Panc1 (cell line): ENCODE measurements around the gene IL1RAP.

Source experiments
- CTCF ChIP-seq: fragments of 450-650 bp; IDR thresholded peaks from 2 replicates; pipeline ENCODE4 v1.5.1; 2017; ENCODE audit warnings: mild to moderate bottlenecking
- POLR2AphosphoS5 ChIP-seq: IDR thresholded peaks from 2 replicates; pipeline ENCODE4 v1.6.1; 2012; ENCODE audit warnings: mild to moderate bottlenecking, low read depth, low read length, moderate library complexity
- SIN3A ChIP-seq: IDR thresholded peaks from 2 replicates; pipeline ENCODE4 v1.6.1; 2012; ENCODE audit warnings: low read depth, mild to moderate bottlenecking, low read length, moderate library complexity, borderline replicate concordance; ENCODE audit not compliant: insufficient read depth
- TCF7L2 ChIP-seq: IDR thresholded peaks from 2 replicates; pipeline ENCODE4 v1.6.1; 2011; ENCODE audit warnings: mild to moderate bottlenecking, low read depth, low read length, inconsistent platforms

DNA sequence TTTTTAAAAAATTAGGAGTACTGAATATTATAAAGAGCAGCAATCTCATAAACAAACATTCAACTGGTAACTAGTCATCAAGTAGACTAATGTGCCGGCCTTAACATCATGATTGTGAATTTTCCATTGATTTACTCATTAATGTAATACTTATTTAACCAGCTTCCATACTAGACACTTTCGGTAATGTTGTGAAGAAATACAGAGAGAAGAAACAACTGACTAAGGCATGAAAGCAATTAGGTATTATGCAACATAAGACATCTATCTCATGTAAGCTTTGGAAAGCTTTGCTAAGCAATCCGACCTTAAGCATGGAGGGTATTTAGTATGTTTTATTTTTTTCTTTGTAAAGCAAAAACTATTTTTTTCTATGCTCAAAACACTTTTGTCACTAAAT lies 108.0 kb downstream of the IL1RAP start:
- TF ChIP-seq CTCF (no peak), SIN3A (no peak), TCF7L2 (no peak), POLR2AphosphoS5 (no peak)
